Left lung (tissue), 10 donors: Measurements from ENCODE around the gene ARHGAP5. TPM values are rescaled to one million over a fixed set of nuclear protein-coding genes. Genes with fewer than 3 reads are reported as not detected.

Experiments used
- ATAC-seq: fragments of 200-7000 bp; cut with Tn5 transposase; one replicate; pipeline ENCODE4 v1.9.1; 2020; ENCODE audit warnings: moderate library complexity
- DNase-seq, 4 donors: peaks; one replicate each; pipeline ENCODE4 v3.0.0-alpha.2; 2013 to 2020
- H3K27ac ChIP-seq, 2 donors: fragments of 200-600 bp; sonication (generic) in 1 of 2; one replicate each; pipeline versions ENCODE4 v1.5.0 to v1.8.0; 2020 to 2021
- H3K27me3 ChIP-seq, 2 donors: fragments of 200-600 bp; sonication (generic) in 1 of 2; one replicate each; pipeline versions ENCODE4 v1.5.0 to v1.8.0; 2020 to 2021
- H3K36me3 ChIP-seq, 2 donors: fragments of 200-600 bp; sonication (generic) in 1 of 2; one replicate each; pipeline versions ENCODE4 v1.5.0 to v1.8.0; 2020 to 2021
- H3K4me1 ChIP-seq, 2 donors: fragments of 200-600 bp; one replicate each; pipeline ENCODE4 v1.8.0; 2021
- H3K4me3 ChIP-seq, 2 donors: fragments of 200-600 bp; sonication (generic) in 1 of 2; one replicate each; pipeline versions ENCODE4 v1.5.0 to v1.8.0; 2020 to 2021; ENCODE audit warnings: mild to moderate bottlenecking in 1 of 2
- H3K9me3 ChIP-seq, 2 donors: fragments of 200-600 bp; sonication (generic) in 1 of 2; one replicate each; pipeline versions ENCODE4 v1.5.0 to v1.8.0; 2020 to 2021
- intact Hi-C, 2 donors: fragments of 100-400 bp; cut with DNase I; formaldehyde crosslinking; loops; one replicate each; pipeline versions ENCODE4 v1.11.2 to v1.14.2; 2022
- polyA plus RNA-seq, 6 donors: library from polyadenylated mRNA; unstranded; fragments of 120-200 nt; gene quantifications; one replicate each; pipeline ENCODE4 v1.2.1, GENCODE V29; 2013; ENCODE audit not compliant: insufficient read length in 6 of 6
- total RNA-seq, 2 donors: library from RNA; stranded (reverse); fragmentation: NEBNext Ultra II Directional; extraction: Animal tissue kit (Norgen Biotek cat#: 25700); gene quantifications; one replicate each; pipeline ENCODE4 v1.2.1, GENCODE V29; 2021
- TF ChIP-seq, protein P1 (sequence below), 2 donors: fragments of 200-600 bp; sonication (generic) in 1 of 2; IDR thresholded peaks; one replicate each; pipeline versions ENCODE4 v1.5.0 to v1.8.0; 2021; ENCODE audit warnings: antibody characterized with exemption in 2 of 2
- donor health status: DM: no; HTN: yes; CAD: no.
- donor health status: DM: no; HTN: no; CAD: no.

Gene ARHGAP5
- total and polyA plus RNA-seq, 8 donors = 74.4 to 103 (median 91.4) TPM

DNA sequence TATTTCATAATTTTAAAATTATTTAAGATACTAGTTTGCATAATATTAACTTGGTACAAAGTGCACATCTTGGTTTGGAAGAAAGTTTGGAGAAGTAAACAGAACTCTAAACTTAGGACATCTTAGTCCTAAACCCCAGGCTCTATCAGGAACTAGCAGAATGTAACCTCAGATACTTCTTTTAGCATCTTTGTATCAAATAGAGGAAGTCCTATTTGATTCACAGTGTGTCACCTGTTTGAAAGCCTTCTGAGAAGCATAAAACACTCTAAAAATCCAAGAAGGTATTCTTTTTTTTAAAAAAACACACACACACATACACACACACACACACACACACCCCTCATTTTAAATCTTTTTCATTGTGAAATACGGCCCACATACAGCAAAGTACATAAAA lies 112.7 kb downstream of the ARHGAP5 start:
- no peaks in the 10 kb centered on the region for H3K27me3 ChIP-seq
- intact Hi-C loops = no loop called here
- no peak for ATAC-seq

DNA sequence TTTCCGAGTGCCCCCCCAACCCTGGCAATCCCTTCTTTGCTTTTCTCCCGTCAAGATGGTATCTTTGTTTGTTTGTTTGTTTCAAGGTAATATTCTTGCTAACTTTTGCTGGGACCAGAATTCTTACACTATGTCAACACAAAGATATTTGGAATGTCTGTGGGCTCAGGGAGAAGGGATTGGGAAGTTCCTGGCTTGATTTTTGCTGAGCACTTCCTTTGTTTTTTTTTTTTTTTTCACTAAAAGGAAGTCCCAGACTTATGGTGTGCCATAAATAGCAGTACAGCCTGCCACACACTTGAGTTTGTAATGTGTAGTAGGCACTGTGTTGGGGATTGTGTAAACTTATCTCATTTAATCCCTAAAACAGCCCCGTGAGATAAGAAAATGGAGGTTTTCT lies 113.6 kb downstream of the ARHGAP5 start:
- no peak for DNase-seq
- TF ChIP-seq, protein P1, sequence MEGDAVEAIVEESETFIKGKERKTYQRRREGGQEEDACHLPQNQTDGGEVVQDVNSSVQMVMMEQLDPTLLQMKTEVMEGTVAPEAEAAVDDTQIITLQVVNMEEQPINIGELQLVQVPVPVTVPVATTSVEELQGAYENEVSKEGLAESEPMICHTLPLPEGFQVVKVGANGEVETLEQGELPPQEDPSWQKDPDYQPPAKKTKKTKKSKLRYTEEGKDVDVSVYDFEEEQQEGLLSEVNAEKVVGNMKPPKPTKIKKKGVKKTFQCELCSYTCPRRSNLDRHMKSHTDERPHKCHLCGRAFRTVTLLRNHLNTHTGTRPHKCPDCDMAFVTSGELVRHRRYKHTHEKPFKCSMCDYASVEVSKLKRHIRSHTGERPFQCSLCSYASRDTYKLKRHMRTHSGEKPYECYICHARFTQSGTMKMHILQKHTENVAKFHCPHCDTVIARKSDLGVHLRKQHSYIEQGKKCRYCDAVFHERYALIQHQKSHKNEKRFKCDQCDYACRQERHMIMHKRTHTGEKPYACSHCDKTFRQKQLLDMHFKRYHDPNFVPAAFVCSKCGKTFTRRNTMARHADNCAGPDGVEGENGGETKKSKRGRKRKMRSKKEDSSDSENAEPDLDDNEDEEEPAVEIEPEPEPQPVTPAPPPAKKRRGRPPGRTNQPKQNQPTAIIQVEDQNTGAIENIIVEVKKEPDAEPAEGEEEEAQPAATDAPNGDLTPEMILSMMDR (IDR thresholded peaks at IDR 0.05) = no peak
- Histone ChIP-seq H3K36me3 (no peaks in the 10 kb centered on the region), H3K9me3 (no peaks in the 10 kb centered on the region), H3K4me1 (no peaks in the 10 kb centered on the region), H3K27ac (no peak overlapping the region), H3K4me3 (no peak overlapping the region), H3K27me3 (no peaks in the 10 kb centered on the region)
- intact Hi-C loops = no loop called here
- ATAC-seq = no peak

More for the DNA sequence above, 112.7 kb downstream of the ARHGAP5 start:
- Histone ChIP-seq H3K27ac (no peak overlapping the region), H3K4me3 (no peak overlapping the region), H3K9me3 (peaks cover 0 to 6% of the 10 kb centered on the region in 2 donors), H3K4me1 (no peaks in the 10 kb centered on the region), H3K36me3 (no peaks in the 10 kb centered on the region)
- TF ChIP-seq, protein P1 (IDR thresholded peaks at IDR 0.05) = no peak
- DNase-seq = no peak

DNA sequence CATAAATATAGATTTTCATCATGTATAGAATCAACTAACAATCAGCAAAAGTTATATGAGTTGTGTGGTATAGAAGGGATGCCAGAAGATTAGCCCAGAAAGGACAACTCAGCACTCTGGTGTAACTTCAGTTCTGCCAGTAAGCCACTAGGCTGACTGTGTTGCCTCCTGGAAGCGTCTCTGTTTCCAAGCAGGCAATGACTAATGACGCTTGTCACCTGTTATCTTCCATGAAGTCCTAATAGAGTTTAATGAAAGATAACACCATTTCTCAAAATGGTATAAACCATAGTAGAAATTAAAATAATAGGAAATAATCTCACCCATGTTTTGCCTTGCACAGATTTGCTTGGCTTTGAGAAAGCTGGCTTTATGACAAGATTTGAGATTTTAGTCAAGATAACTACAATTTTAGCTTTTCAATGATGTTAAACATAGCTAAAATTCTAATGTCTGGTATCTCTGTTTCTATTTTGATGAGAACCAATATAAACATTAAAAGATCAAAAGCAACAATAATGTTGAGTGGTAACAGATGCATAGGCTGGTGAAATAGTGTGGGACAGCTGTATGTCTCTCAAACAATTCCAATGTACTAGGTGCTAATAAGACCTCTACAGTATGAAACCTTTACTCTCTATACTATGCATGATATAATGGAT lies 115.7 kb downstream of the ARHGAP5 start:
- intact Hi-C loops = no loop called here
- Histone ChIP-seq H3K27me3 (no peaks in the 10 kb centered on the region), H3K4me1 (no peaks in the 10 kb centered on the region), H3K4me3 (no peak overlapping the region), H3K9me3 (no peaks in the 10 kb centered on the region), H3K27ac (no peak overlapping the region), H3K36me3 (no peaks in the 10 kb centered on the region)
- DNase-seq (no peak), ATAC-seq (no peak)
- TF ChIP-seq, protein P1 (IDR thresholded peaks at IDR 0.05) = no peak

DNA sequence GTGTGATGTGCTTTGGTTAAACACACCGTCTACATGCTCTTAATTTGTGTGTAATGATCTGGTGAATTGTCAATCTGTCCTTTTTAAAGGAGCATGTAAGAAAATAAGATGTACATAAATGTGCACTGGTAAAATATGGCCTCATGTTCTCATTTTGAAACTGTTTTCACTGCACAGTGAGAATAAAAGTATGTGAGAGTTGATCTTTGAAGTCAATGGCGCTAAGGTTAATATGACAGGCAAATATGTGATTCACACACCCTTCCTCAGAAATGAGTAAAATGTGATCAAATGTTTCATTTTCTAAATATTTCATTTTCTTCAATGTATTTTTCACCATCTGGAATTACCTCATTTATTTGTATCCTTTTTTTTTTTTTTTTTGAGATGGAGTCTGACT lies 116.4 kb downstream of the ARHGAP5 start:
- intact Hi-C loops = no loop called here
- Histone ChIP-seq H3K27me3 (no peaks in the 10 kb centered on the region), H3K27ac (no peak overlapping the region), H3K4me3 (no peak overlapping the region), H3K36me3 (no peaks in the 10 kb centered on the region), H3K4me1 (no peaks in the 10 kb centered on the region), H3K9me3 (no peaks in the 10 kb centered on the region)
- no peak for DNase-seq
- TF ChIP-seq, protein P1 (IDR thresholded peaks at IDR 0.05) = no peak
- ATAC-seq = no peak

DNA sequence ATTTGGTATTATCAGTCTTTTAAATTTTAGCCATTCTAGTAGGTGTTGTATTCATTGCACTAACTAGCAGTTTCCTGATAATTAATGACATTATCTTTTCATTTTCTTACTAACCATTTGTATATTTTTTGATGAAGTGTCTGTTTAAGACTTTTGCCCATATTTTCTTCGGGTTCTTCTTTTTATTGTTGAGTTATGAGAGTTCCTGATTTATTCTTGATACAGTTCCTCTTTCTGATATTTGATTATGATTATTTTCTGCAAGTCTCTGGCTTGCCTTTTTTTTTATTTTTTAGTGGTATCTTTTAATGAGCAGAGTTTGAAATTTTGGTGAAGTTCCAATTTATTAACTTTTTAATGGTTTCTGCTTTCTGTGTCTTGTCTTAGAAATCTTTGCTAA lies 118.5 kb downstream of the ARHGAP5 start:
- Histone ChIP-seq H3K27ac (no peak overlapping the region), H3K4me3 (no peak overlapping the region), H3K4me1 (peaks cover 0 to 6% of the 10 kb centered on the region in 2 donors), H3K27me3 (no peaks in the 10 kb centered on the region), H3K36me3 (no peaks in the 10 kb centered on the region), H3K9me3 (no peaks in the 10 kb centered on the region)
- intact Hi-C loops = no loop called here
- TF ChIP-seq, protein P1 (IDR thresholded peaks at IDR 0.05) = no peak
- DNase-seq (no peak), ATAC-seq (no peak)
